Peyer's patch (tissue), 4 donors: ENCODE results near the gene TDRD7. TPM values are rescaled to one million over a fixed set of nuclear protein-coding genes. Genes with fewer than 3 reads are reported as not detected.

Experiments
- DNase-seq, 3 donors: peaks; one replicate each; pipeline ENCODE4 v3.0.0-alpha.2; 2017 to 2019
- H3K27ac ChIP-seq, 4 donors: fragments of 200-600 bp; sonication (generic); one replicate each; pipeline ENCODE4 v1.5.1; 2016 to 2019
- H3K27me3 ChIP-seq, 2 donors: fragments of 200-600 bp; sonication (generic); one replicate each; pipeline ENCODE4 v1.5.1; 2019
- H3K36me3 ChIP-seq, 3 donors: fragments of 200-600 bp; sonication (generic); one replicate each; pipeline ENCODE4 v1.5.1; 2016 to 2019
- H3K4me1 ChIP-seq, 4 donors: fragments of 200-600 bp; sonication (generic); one replicate each; pipeline ENCODE4 v1.5.1; 2016 to 2019
- H3K4me3 ChIP-seq, 4 donors: fragments of 200-600 bp; sonication (generic); 1 replicate in 3 of 4; 2 replicates in 1 of 4; pipeline ENCODE4 v1.5.1; 2016 to 2019; ENCODE audit warnings: mild to moderate bottlenecking in 1 of 4
- H3K9me3 ChIP-seq, 4 donors: fragments of 200-600 bp; sonication (generic); one replicate each; pipeline ENCODE4 v1.5.1; 2016 to 2019; ENCODE audit warnings: mild to moderate bottlenecking in 1 of 4
- POLR2A ChIP-seq, 2 donors: fragments of 450-650 bp; IDR thresholded peaks; one replicate each; pipeline ENCODE4 v1.5.1; 2017; ENCODE audit warnings: antibody characterized with exemption in 2 of 2, mild to moderate bottlenecking in 2 of 2, moderate library complexity in 2 of 2
- total RNA-seq, 4 donors: library from RNA; depleted of rRNA; stranded (reverse); fragments of >200 nt; gene quantifications; one replicate each; pipeline ENCODE4 v1.1.0, GENCODE V29; 2016
- TF ChIP-seq, protein P1 (sequence below), 6 experiments: fragments of 450-650 bp in 4 of 6; fragments of 200-600 bp in 2 of 6; sonication (generic) in 1 of 6; IDR thresholded peaks; one replicate each; pipeline ENCODE4 v1.5.1; 2017 to 2019; ENCODE audit warnings: antibody characterized with exemption in 6 of 6, mild to moderate bottlenecking in 3 of 6, moderate library complexity in 1 of 6

Gene TDRD7
- total RNA-seq, 4 donors from 2014 or later: 11.6 to 28.5 (median 22.5) TPM

DNA sequence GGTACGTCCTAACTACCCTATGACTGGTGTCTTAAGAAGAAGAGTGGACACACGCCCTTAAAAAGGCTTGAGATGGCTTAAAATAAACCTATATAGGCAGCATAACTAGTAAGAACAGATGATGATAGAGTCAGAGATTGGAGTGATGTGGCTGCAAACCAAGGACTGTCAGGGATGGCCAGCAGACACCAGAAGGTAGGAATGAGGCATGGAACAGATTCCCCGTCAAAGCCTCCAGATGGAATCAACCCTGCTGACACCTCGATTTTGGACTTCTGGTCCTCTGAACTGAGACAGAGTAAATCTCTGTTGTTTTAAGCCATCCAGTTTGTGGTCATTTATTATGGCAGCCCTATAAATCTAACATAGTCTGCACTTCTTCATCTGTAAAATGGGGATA lies 97.0 kb downstream of the TDRD7 start:
- no peak for DNase-seq
- no peaks in the 10 kb centered on the region for H3K9me3 ChIP-seq
- TF ChIP-seq, protein P1, sequence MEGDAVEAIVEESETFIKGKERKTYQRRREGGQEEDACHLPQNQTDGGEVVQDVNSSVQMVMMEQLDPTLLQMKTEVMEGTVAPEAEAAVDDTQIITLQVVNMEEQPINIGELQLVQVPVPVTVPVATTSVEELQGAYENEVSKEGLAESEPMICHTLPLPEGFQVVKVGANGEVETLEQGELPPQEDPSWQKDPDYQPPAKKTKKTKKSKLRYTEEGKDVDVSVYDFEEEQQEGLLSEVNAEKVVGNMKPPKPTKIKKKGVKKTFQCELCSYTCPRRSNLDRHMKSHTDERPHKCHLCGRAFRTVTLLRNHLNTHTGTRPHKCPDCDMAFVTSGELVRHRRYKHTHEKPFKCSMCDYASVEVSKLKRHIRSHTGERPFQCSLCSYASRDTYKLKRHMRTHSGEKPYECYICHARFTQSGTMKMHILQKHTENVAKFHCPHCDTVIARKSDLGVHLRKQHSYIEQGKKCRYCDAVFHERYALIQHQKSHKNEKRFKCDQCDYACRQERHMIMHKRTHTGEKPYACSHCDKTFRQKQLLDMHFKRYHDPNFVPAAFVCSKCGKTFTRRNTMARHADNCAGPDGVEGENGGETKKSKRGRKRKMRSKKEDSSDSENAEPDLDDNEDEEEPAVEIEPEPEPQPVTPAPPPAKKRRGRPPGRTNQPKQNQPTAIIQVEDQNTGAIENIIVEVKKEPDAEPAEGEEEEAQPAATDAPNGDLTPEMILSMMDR (IDR thresholded peaks at IDR 0.05): no peak
- TF ChIP-seq POLR2A (IDR thresholded peaks at IDR 0.05): no peak
- H3K4me3 ChIP-seq: no peak overlapping the region
- H3K36me3 ChIP-seq: no peaks in the 10 kb centered on the region
- H3K27ac ChIP-seq: no peak overlapping the region
- H3K4me1 ChIP-seq: peaks cover 0 to 4% (median 0%) of the 10 kb centered on the region in 4 donors
- no peaks in the 10 kb centered on the region for H3K27me3 ChIP-seq

DNA sequence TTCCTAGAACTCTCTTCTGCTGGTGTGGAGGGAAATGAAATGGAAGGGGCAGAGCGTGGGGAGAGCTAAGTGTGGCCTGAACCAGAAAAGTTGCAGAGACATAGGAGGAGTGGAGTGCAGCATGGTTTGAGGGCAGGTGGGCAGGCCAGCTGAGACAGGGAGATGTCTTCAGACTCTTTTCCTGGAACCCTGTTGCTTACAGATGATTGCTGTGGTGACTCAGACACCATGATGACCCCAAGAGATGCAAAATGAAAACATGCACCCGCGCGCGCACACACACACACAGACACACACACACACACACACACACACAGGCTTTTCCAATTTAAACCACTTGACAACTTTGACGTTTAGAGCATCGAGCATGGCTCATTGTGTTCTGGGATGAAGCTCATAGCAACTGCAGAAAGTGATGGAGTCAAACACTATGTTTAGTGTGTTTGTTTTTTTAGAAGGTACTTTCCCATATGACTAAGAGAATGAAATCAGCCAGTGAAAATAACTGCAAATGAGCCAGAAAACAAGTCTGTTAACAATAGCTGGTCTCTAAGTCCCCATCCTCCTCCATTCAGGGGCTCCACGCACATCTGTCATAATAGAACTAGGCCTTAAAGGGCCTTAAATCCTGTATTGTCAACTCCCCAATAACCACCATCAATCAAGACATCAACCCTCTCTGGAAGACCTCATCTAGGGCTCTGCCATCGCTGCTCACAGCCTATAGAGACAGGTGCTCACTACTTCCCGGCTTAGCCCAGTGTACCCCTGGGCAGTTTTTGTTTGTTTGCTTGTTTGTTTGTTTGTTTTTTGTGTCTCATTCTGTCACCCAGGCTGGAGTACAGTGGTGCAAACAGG lies 99.1 kb downstream of the TDRD7 start:
- no peak for DNase-seq
- no peaks in the 10 kb centered on the region for H3K36me3 ChIP-seq
- no peaks in the 10 kb centered on the region for H3K9me3 ChIP-seq
- no peaks in the 10 kb centered on the region for H3K27me3 ChIP-seq
- TF ChIP-seq, protein P1 (IDR thresholded peaks at IDR 0.05): no peak
- no peak for TF ChIP-seq POLR2A (IDR thresholded peaks at IDR 0.05)
- H3K4me3 ChIP-seq: no peak overlapping the region
- H3K4me1 ChIP-seq: peaks cover 0 to 4% (median 0%) of the 10 kb centered on the region in 4 donors
- no peak overlapping the region for H3K27ac ChIP-seq

DNA sequence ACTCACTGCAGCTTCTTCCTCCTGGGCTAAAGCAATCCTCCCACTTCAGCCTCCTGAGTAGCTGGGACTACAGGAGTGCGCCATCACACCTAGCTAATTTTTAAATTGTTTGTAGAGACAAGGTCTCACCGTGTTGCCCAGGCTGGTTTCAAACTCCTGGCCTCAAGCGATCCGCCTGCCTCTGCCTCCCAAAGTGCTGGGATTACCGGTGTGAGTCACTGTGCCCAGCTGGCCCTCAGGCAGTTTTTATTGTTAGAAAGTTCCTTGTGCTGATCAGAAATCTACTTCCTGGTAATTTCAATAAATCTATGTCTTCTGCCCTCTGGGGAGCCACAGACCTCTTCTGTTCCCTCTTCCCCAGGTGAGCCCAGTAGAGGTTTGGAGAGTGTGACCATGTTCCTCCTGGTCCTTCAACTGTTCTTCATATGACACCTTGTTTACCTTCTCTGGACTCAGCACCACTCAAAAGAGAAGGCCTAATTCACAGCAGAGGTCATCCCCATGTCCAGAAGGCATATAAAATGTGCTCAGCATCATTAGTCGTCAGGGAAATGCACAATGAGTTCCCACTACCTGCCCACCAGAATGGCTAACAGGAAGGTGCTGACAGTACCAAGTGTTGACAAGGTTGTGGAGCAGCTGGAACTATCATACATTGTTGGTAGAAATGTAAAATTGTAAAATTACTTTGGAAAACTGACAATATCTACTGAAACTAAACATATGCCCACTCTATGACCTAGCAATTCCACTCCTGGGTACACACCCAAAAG lies 99.9 kb downstream of the TDRD7 start:
- H3K27me3 ChIP-seq: no peaks in the 10 kb centered on the region
- DNase-seq: no peak
- no peak overlapping the region for H3K4me3 ChIP-seq
- no peaks in the 10 kb centered on the region for H3K9me3 ChIP-seq
- H3K36me3 ChIP-seq: no peaks in the 10 kb centered on the region
- TF ChIP-seq, protein P1 (IDR thresholded peaks at IDR 0.05): no peak
- TF ChIP-seq POLR2A (IDR thresholded peaks at IDR 0.05): no peak
- no peak overlapping the region for H3K27ac ChIP-seq
- H3K4me1 ChIP-seq: peaks cover 0 to 4% (median 0%) of the 10 kb centered on the region in 4 donors

DNA sequence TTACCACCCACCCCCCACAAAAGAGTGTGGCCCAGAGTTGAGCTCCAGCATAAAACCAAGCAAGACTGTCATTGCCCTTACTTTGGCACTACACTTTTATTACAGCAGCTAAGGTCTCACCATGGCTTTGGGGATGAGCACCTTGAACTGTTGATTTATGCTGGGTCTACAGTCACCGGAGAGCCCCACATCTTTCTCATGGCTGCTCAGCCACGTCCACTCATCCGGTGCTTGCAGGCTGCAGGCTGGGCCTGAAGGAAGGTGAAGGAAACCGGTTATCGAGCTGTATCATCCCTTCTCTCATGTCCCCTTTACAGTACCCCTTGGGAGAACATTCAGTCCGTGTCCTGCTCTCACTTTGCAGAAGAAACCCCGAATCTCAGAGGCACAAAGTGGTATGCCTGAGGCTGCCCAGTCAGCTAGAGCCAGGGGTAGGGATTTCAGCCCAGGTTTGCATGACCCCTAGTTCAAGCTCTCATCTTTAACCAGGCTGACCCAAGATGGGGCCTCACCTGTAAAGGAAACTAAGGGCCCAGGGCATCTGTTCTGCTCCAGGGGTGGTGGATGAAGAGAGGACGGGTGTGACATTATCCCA lies 101.2 kb downstream of the TDRD7 start:
- no peak for DNase-seq
- Histone ChIP-seq H3K36me3 (no peaks in the 10 kb centered on the region), H3K4me3 (no peak overlapping the region), H3K4me1 (peaks cover 0 to 8% (median 0%) of the 10 kb centered on the region in 4 donors), H3K27ac (no peak overlapping the region), H3K9me3 (no peaks in the 10 kb centered on the region), H3K27me3 (no peaks in the 10 kb centered on the region)
- TF ChIP-seq, protein P1 (IDR thresholded peaks at IDR 0.05): no peak
- no peak for TF ChIP-seq POLR2A (IDR thresholded peaks at IDR 0.05)

DNA sequence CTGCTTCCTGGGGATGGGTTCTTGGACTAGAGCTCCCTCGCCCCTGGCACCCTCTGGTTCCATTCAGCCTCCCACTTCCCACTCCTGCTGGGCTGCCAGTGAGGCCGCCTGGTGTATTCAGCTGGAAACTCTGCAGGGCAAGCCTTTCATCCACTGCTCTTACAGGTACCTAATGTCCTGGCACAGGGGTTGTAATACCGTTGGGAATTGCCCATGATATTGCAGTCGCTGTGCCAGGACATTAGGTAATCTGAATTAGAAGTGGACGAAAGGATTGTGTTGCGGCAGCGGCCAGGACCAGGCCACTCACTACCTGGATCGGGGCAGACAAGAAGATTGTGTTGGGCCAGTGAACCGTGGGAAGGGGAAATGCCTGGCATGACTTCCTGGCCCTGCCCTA lies 102.6 kb downstream of the TDRD7 start:
- no peak overlapping the region for H3K27ac ChIP-seq
- H3K27me3 ChIP-seq: no peaks in the 10 kb centered on the region
- H3K4me1 ChIP-seq: peaks cover 0 to 15% (median 0%) of the 10 kb centered on the region in 4 donors
- H3K4me3 ChIP-seq: no peak overlapping the region
- TF ChIP-seq POLR2A (IDR thresholded peaks at IDR 0.05): no peak
- TF ChIP-seq, protein P1 (IDR thresholded peaks at IDR 0.05): no peak
- no peaks in the 10 kb centered on the region for H3K36me3 ChIP-seq
- DNase-seq: no peak
- H3K9me3 ChIP-seq: no peaks in the 10 kb centered on the region
